Measurements from ENCODE around the gene WBP1. TPM values are rescaled to one million over a fixed set of nuclear protein-coding genes. Genes with fewer than 3 reads are reported as not detected.

WBP1 gene
- total RNA-seq, 1 donor from 2014 or later: 38.2 TPM

DNA sequence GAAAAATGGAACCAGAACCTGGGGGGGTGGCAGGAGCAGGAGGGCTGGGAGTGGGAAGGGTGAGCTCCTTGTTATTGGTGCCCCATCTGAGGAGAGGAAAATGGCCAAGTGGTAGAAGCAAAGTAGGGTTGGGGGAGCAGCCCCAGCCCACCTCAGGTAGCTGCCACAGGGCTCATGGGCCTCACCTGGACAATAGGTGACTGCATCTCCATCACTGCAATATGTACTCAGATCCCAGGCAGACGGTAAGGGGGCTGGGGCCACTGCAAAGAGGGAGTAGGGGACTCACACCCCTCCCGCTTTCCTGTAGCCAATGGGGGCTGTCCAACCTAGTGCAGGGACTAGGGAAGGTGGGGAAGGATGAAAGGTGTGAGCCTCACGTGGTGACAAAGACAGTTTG lies 41.0 kb upstream of the WBP1 start:
- H3K27ac ChIP-seq: no peak overlapping the region
- peaks cover 11% of the 10 kb centered on the region for H3K4me1 Mint-ChIP-seq
- DNase-seq (ENCODE audit: low spot score): no peak
- H3K9ac ChIP-seq: no peak overlapping the region
- H3K79me2 ChIP-seq (ENCODE audit: low read depth): peaks cover 4% of the 10 kb centered on the region
- peaks cover 7% of the 10 kb centered on the region for H3K27me3 ChIP-seq
- TF ChIP-seq, protein P1, sequence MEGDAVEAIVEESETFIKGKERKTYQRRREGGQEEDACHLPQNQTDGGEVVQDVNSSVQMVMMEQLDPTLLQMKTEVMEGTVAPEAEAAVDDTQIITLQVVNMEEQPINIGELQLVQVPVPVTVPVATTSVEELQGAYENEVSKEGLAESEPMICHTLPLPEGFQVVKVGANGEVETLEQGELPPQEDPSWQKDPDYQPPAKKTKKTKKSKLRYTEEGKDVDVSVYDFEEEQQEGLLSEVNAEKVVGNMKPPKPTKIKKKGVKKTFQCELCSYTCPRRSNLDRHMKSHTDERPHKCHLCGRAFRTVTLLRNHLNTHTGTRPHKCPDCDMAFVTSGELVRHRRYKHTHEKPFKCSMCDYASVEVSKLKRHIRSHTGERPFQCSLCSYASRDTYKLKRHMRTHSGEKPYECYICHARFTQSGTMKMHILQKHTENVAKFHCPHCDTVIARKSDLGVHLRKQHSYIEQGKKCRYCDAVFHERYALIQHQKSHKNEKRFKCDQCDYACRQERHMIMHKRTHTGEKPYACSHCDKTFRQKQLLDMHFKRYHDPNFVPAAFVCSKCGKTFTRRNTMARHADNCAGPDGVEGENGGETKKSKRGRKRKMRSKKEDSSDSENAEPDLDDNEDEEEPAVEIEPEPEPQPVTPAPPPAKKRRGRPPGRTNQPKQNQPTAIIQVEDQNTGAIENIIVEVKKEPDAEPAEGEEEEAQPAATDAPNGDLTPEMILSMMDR (IDR thresholded peaks at IDR 0.05): no peak
- no peak for TF ChIP-seq EZH2 (IDR thresholded peaks at IDR 0.05)
- TF ChIP-seq EZH2phosphoT487 (IDR thresholded peaks at IDR 0.05): no peak
- H3K36me3 ChIP-seq: no peaks in the 10 kb centered on the region
- H3K4me1 ChIP-seq: no peaks in the 10 kb centered on the region
- no peak overlapping the region for H3K27ac Mint-ChIP-seq
- H3K9me3 Mint-ChIP-seq: no peaks in the 10 kb centered on the region
- peaks cover 12% of the 10 kb centered on the region for H3F3A ChIP-seq (ENCODE audit: low read depth)
- H3K36me3 Mint-ChIP-seq: no peaks in the 10 kb centered on the region
- H3K9me3 ChIP-seq (ENCODE audit: low read depth): no peaks in the 10 kb centered on the region
- H2AFZ ChIP-seq (replicated peaks): no peak overlapping the region
- H3K4me3 ChIP-seq: no peak overlapping the region
- H3K4me2 ChIP-seq: no peak overlapping the region
- no peak overlapping the region for H3K4me3 Mint-ChIP-seq
- no peaks in the 10 kb centered on the region for H4K20me1 ChIP-seq (ENCODE audit: low read depth)
- peaks cover 11% of the 10 kb centered on the region for H3K27me3 Mint-ChIP-seq (ENCODE audit: insufficient read depth, low read depth)

DNA sequence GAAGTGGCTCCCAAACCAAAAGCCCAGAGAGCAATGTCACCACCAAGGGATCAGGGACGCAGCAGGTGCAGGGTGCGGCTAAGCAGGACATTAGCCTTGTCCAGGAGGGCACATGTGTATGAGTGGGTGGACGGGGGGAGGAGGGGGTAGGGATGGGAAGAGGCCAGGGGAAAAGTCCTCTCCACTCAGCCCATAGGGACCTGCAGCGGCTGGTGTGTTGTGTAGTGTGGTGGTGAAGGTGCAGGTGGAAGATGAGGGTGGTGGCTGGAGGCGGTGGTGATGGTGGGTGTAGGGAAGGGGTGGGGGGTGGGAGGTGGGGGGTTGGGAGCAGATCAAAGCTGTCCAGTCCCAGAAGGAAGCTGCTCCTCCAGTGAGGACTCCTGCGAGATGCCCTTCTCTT lies 40.5 kb upstream of the WBP1 start:
- peaks cover 15% of the 10 kb centered on the region for H3F3A ChIP-seq (ENCODE audit: low read depth)
- Mint-ChIP-seq H3K4me3 (no peak overlapping the region), H3K9me3 (no peaks in the 10 kb centered on the region), H3K27me3 (ENCODE audit: insufficient read depth, low read depth) (peaks cover 14% of the 10 kb centered on the region), H3K27ac (no peak overlapping the region), H3K36me3 (peaks cover 1% of the 10 kb centered on the region), H3K4me1 (peaks cover 14% of the 10 kb centered on the region)
- H3K4me3 ChIP-seq: no peak overlapping the region
- H3K9ac ChIP-seq: no peak overlapping the region
- peaks cover 9% of the 10 kb centered on the region for H3K79me2 ChIP-seq (ENCODE audit: low read depth)
- no peaks in the 10 kb centered on the region for H3K36me3 ChIP-seq
- no peak overlapping the region for H2AFZ ChIP-seq (replicated peaks)
- H3K27ac ChIP-seq: no peak overlapping the region
- no peaks in the 10 kb centered on the region for H3K9me3 ChIP-seq (ENCODE audit: low read depth)
- H3K4me2 ChIP-seq: no peak overlapping the region
- H4K20me1 ChIP-seq (ENCODE audit: low read depth): no peaks in the 10 kb centered on the region
- no peak for DNase-seq (ENCODE audit: low spot score)
- peaks cover 7% of the 10 kb centered on the region for H3K27me3 ChIP-seq
- TF ChIP-seq EZH2 (IDR thresholded peaks at IDR 0.05): no peak
- no peaks in the 10 kb centered on the region for H3K4me1 ChIP-seq

DNA sequence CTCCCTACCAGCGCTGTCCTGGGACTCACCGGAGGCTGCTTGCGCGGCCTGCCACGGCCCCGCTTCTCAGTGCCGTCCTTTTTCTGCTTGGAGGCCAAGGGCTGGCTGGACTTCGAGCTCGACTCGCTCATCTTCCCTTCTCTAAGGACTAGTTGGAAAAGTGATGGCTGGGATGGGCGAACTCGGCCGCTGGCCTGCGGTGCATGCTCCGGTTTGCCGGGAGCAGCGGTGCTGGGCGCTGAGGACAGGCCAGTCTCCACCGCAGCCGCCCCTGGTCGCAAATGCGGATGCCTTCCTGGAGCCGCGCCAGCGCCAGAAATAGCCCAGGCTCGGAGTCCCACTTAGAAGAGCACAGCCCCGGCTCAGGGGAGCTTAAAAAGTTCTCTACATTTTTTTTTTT lies 39.9 kb upstream of the WBP1 start:
- Histone ChIP-seq H3K36me3 (no peaks in the 10 kb centered on the region), H2AFZ (replicated peaks) (no peak overlapping the region), H3K9ac (no peak overlapping the region), H3K4me2 (no peak overlapping the region), H4K20me1 (ENCODE audit: low read depth) (no peaks in the 10 kb centered on the region), H3K79me2 (ENCODE audit: low read depth) (peaks cover 15% of the 10 kb centered on the region), H3F3A (ENCODE audit: low read depth) (peaks cover 15% of the 10 kb centered on the region), H3K4me3 (no peak overlapping the region), H3K27me3 (peaks cover 7% of the 10 kb centered on the region), H3K4me1 (no peaks in the 10 kb centered on the region), H3K27ac (no peak overlapping the region), H3K9me3 (ENCODE audit: low read depth) (no peaks in the 10 kb centered on the region)
- H3K4me3 Mint-ChIP-seq: no peak overlapping the region
- peaks cover 18% of the 10 kb centered on the region for H3K4me1 Mint-ChIP-seq
- peaks cover 16% of the 10 kb centered on the region for H3K27me3 Mint-ChIP-seq (ENCODE audit: insufficient read depth, low read depth)
- peaks cover 4% of the 10 kb centered on the region for H3K36me3 Mint-ChIP-seq
- no peaks in the 10 kb centered on the region for H3K9me3 Mint-ChIP-seq
- H3K27ac Mint-ChIP-seq: no peak overlapping the region
- DNase-seq (ENCODE audit: low spot score): no peak
- TF ChIP-seq, protein P1 (IDR thresholded peaks at IDR 0.05): no peak
- TF ChIP-seq EZH2phosphoT487 (IDR thresholded peaks at IDR 0.05) (no peak), EZH2 (IDR thresholded peaks at IDR 0.05) (no peak)

DNA sequence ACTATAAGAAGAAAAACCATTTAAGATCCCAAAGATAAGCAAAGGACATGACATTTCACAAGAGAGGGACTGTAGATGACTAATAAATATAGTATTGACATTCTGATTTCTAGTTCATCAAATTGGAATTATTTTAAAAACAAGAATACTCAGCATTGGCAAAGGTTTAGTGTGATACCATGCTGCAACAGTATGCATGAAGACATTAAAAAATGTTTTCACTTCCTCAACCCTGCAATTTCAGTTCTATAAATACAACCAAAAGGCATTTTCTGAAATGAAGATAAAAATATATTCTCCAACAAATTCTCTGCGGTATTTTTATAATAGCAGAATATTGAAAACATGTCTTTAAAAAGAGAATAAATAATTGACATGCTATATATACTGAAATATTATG lies 38.9 kb upstream of the WBP1 start:
- H3K36me3 Mint-ChIP-seq: peaks cover 10% of the 10 kb centered on the region
- H3K9me3 Mint-ChIP-seq: no peaks in the 10 kb centered on the region
- no peak for DNase-seq (ENCODE audit: low spot score)
- peaks cover 16% of the 10 kb centered on the region for H3K27me3 Mint-ChIP-seq (ENCODE audit: insufficient read depth, low read depth)
- H3K4me3 ChIP-seq: no peak overlapping the region
- H3K4me1 Mint-ChIP-seq: peaks cover 26% of the 10 kb centered on the region
- H3K27ac ChIP-seq: no peak overlapping the region
- TF ChIP-seq, protein P1 (IDR thresholded peaks at IDR 0.05): no peak
- TF ChIP-seq EZH2 (IDR thresholded peaks at IDR 0.05): no peak
- no peak for TF ChIP-seq EZH2phosphoT487 (IDR thresholded peaks at IDR 0.05)
- no peaks in the 10 kb centered on the region for H3K9me3 ChIP-seq (ENCODE audit: low read depth)
- H3K4me2 ChIP-seq: no peak overlapping the region
- H2AFZ ChIP-seq (replicated peaks): no peak overlapping the region
- H3K27me3 ChIP-seq: peaks cover 7% of the 10 kb centered on the region
- no peaks in the 10 kb centered on the region for H3K36me3 ChIP-seq
- no peak overlapping the region for H3K4me3 Mint-ChIP-seq
- H3K4me1 ChIP-seq: no peaks in the 10 kb centered on the region
- no peaks in the 10 kb centered on the region for H4K20me1 ChIP-seq (ENCODE audit: low read depth)
- peaks cover 16% of the 10 kb centered on the region for H3K79me2 ChIP-seq (ENCODE audit: low read depth)
- peaks cover 15% of the 10 kb centered on the region for H3F3A ChIP-seq (ENCODE audit: low read depth)
- H3K9ac ChIP-seq: no peak overlapping the region
- H3K27ac Mint-ChIP-seq: no peak overlapping the region
